NB4 (cell line): Measurements from ENCODE around the gene ASAP3.

ENCODE experiments used
- CTCF ChIP-seq: IDR thresholded peaks from one replicate; pipeline ENCODE4 v1.5.1; 2012; ENCODE audit warnings: low read depth, low read length
- POLR2A ChIP-seq: IDR thresholded peaks from 2 replicates; pipeline ENCODE4 v1.6.1; 2011; ENCODE audit warnings: mild to moderate bottlenecking; ENCODE audit not compliant: insufficient read length; ENCODE audit errors: extremely low read depth

DNA sequence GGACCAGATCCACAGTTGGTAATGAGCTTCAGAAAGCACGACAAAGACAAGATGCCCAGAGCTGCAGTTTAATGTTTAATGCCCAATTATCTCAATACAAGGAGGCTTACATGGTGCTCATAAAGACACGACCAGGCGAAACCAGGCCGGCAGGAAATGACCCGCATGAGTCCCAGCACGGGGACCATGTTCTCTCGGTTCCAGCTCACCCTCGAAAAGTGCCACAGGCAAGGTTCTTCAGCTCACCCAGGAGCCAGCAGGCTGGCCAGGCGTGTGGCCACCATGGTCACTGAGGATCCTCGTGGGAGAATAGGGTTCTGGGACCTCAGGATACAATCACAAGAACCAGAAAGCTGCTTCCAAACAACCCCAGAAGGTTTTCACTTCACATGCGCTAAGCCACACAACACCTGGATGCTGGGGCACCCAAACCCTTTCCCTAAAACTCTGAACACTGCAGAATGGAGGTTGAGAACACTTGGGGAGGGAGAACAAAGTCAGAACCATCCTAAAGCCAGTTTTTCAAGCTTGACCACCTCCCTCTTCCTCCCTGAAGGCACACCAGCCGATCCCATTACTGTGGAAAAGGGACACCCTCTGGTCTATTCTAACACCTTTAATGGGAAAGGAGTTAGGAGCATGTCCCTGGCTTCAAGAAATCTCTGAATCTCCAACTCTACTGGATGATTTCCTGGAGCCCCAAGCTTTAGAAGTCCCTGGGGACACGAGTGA, 22.6 kb upstream of the ASAP3 start:
- TF ChIP-seq CTCF = no peak
- no peak for TF ChIP-seq POLR2A
